HS-27A (cell line): ENCODE data around the gene PITHD1.
"Not testable (repeated sequence)": the region's sequence is repeated elsewhere in the genome, so short reads cannot be mapped to it uniquely, and the experiment has no call there.

Experiments
- DNase-seq: peaks from one replicate; pipeline ENCODE4 v3.0.0-alpha.2; 2012; ENCODE audit warnings: low read depth, missing footprints

The PITHD1 gene

GRCh38 chr1:23799255-23799569, 21.0 kb downstream of the PITHD1 start:
- DNase-seq: no peak

DNA sequence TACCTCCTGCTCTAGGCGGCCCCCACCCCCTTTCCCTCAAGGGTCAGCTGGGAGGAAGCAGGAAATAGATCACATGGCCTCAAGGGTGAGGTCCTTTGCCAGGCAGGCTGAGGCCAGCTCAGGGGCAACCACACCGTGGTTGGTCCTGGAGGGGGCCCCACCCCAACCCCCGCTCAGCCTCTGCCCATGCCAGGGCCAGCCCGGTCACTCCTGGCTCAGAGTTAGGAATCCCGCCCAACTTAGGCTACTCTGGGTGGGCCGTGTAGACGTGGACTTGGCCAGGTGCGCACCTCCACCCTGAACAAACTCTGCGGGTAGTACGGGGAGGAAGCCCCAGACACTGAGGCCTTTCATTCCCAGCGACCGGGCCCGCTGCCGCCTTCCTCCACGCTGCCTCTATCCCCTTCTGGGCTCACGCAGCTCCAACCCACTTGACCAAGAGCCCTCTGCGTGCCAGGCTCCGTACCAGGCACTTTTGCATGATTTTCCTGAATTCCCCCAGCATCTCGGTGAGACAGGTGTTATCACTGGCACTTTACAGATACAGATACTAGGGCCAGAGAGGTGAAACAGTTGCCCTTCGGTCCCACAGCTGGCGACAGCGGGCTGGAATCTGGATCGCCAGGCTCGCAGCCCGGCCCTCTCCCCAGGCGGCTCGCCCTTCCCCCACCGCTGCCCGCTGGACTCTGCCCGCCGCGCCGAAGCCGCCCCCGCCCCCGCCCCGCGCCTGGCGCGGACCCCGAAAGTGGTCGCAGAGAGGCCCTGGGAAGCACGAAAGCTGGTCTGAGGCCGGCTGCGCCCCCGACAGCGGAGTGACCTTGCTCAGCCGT, 21.6 kb downstream of the PITHD1 start:
- no peak for DNase-seq

- DNase-seq: no peak
These were observed 22.5 kb downstream of the PITHD1 start, which contains the start of gene GALE for GRCh38 chr1:23800400-23801337. GALE (minus strand) TSS chr1:23800754; CDS start chr1:23799007, 1,747 bp downstream.

GRCh38 chr1:23801338-23801748, 23.1 kb downstream of the PITHD1 start:
- no peak for DNase-seq

DNA sequence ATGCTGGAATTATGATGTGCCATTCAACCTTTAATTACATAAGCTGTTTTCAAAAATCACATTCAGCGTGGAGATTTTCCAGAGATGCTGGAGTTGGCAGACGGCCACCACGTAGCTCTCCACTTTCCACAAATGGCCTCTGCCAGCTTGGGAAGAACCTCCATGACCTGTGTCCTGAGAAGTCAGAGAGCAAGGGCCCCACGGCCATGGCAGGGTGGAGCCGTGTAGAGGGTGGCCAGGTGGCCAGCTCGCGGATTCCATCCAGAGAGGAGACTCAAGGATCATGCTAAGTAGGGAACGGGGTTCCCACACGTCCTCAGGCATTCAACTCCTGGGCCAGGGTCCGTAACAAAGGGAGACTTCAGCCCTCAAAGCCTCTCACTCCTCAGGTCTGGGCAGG, 23.7 kb downstream of the PITHD1 start:
- DNase-seq: no peak

DNA sequence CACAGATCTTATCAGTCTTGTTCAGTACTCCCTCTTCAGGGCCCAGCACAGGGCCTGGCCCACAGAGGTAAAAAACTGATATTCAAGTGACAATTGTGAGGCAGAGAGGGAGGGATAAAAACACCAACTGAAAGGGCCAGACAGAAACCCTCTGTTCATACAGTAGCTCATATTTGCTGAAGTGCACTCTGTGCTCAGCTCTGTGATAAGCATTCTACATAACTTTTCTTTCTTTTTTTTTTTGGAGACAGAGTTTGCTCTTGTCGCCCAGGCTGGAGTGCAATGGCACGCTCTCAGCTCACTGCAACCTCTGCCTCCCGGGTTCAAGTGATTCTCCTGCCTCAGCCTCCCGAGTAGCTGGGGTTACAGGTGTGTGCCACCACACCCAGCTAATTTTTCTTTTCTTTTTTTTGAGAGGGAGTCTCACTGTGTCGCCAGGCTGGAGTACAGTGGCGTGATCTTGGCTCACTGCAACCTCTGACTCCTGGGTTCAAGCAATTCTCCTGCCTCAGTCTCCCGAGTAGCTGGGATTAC, 24.7 kb downstream of the PITHD1 start:
- DNase-seq: not testable (repeated sequence)

- no peak for DNase-seq
These were observed 25.5 kb downstream of the PITHD1 start for GRCh38 chr1:23803674-23804073.

GRCh38 chr1:23804183-23804835, 26.1 kb downstream of the PITHD1 start:
- DNase-seq: no peak

GRCh38 chr1:23805025-23805424, 26.8 kb downstream of the PITHD1 start:
- DNase-seq: no peak

DNA sequence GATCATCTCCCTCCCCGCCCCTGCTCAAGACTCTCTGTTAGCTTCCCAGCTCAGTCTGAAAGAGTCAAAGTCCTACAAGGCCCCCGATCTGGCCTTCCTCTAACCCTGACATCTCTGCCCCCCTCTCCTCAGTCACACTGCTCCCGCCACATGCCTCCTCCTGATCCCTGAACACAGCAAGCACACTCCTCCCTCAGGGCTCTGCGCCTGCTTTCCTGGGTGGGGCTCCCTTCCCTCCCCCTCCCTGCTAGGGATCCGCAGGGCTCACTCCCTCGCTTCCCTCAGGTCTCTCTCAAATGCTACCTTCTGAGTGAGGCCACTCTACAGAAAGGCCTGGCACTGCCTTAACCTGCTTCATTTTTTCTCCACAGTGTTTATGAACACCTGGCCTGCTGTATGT, 28.1 kb downstream of the PITHD1 start:
- DNase-seq: no peak

DNA sequence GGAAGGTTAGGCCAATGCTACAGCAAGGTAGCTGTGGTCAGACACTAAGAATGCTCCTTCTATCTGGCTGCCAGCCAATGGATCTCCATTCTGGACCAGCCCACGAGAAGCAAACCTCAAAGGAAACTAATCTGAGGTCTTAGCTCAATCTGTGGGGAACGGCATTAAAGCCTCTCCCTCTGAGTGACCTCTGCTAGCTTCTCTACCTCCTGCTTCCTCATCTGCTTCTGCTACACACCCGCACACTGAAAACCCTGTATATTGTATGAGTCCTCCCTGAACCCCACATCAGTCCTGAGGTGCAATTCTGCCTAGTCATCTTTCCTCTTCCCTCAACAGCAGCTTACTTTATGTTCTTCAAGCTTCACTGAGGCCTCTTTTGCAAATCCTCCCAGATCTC, 29.2 kb downstream of the PITHD1 start:
- DNase-seq: no peak

DNA sequence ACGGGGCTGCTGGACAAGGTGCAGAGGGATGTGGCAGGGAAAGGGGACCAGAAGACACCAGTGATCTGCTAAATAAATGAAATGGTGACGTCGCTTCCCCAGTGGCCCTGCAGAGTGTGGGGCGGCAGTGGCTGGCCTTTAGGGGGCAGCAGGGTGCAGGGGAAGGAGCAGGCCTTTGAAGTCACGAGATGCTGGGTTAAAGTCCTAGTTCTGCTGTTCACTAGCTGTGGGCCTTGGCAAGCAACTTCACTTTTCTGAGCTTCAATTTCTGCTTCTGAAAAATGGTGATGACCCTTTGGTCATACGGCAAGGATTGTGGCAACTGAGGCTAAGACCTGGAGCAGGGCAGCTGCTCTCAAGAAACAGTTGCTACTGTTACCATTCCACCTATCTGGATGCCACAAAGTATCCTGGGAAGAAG, 31.5 kb downstream of the PITHD1 start:
- DNase-seq: no peak

DNA sequence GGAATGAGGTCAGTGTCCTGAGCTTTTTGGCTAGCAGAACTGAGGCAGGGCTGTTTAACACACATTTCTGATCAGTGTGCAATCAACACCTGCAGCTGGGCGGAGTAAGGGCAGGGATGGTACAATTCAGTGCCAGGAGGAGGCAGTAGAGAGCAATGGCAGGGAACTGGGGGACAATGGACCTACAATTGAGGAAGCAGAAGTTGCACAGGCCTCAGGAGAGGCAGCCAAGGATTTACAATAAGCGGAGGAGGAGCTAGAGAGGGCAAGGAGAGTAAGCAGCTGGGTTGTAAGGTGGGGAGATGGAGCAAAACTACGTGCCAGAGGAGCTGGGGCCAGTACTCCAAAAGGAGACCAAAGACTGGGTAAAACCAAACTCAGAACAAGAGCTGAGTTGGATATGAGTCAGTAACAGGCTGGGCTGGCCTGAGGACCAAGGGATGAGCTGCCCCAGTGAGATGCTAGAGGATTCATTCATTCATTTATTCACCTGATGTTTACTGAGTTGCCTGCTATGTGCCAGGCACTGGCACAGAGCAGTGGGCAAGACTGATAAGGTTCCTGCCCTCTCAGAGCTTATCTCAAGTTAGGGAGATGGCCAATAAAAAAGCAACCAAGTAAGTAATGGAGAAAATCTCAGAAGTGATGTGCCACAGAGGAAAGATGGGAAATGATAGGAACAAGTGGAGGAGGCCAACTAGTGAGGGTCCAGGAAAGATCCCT, 32.8 kb downstream of the PITHD1 start:
- DNase-seq: no peak

- no peak for DNase-seq
These were observed 35.8 kb downstream of the PITHD1 start for GRCh38 chr1:23814016-23814415.

DNA sequence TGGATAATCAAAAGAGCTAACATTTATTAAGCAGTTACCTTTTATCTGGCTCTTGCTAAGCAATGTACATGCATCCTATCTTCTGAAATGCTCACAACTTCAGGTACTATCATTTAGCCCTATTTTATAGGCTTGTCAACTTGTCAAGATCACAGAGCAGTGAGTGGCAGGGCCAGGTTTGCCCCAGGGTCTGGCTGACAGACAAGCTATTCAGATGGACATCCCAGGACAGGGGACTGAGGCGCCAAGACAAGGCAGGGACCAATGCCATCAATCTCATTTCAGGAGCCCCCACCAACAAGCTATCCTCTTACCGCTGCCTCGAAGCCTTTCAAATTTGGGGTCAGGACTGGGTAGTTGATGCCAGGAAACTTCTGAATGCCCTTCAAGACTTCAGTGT, 38.1 kb downstream of the PITHD1 start:
- DNase-seq: no peak

DNA sequence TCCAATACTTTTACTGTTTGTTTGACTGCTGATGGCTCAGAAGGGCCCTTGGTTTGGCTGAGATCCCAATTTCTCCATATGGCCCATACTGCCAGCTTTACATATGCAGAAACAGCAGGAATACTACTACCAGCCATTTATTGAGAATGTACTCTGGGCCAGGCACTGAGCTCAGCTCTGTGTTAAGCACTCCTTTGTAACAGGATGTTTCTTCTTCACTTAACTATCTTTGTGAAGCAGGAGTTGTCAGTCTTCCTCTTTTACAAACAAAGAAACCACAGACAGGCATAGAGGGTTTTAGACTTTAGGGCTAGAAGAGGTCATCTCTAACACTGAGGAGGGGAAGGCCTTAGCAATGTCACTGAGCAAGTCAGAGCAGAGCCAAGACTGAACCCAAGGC, 38.7 kb downstream of the PITHD1 start:
- DNase-seq: no peak

GRCh38 chr1:23817633-23818032, 39.4 kb downstream of the PITHD1 start:
- no peak for DNase-seq

GRCh38 chr1:23823767-23824166, 45.5 kb downstream of the PITHD1 start:
- no peak for DNase-seq

GRCh38 chr1:23824711-23825075, 46.5 kb downstream of the PITHD1 start:
- no peak for DNase-seq

GRCh38 chr1:23825076-23825761, 47.0 kb downstream of the PITHD1 start, which contains the start of gene HMGCL:
HMGCL (minus strand) TSS chr1:23825429; CDS start chr1:23825415, 14 bp downstream.
- peak; percentile 66 for DNase-seq
